PFSK-1 (cell line): Measurements from ENCODE around the gene TMEM220.

ENCODE experiments used
- FOXP2 ChIP-seq: optimal IDR thresholded peaks from 2 replicates; pipeline ENCODE3; 2011; ENCODE audit warnings: borderline replicate concordance, control low read depth, inconsistent platforms; ENCODE audit not compliant: insufficient read depth; ENCODE audit errors: extremely low read length, extremely low read depth
- POLR2AphosphoS5 ChIP-seq: IDR thresholded peaks from 2 replicates; pipeline ENCODE4 v1.6.1; 2012; ENCODE audit warnings: low read depth, mild to moderate bottlenecking, control low read depth, low read length, moderate library complexity
- REST ChIP-seq, 2 experiments: IDR thresholded peaks; 2 replicates each; pipeline versions ENCODE4 v1.6.1 to v1.8.0; 2011 to 2012; ENCODE audit warnings: low read depth in 2 of 2, low read length in 2 of 2, control low read depth in 1 of 2, inconsistent platforms in 1 of 2, mild to moderate bottlenecking in 1 of 2, moderate library complexity in 1 of 2; ENCODE audit not compliant: insufficient read depth in 1 of 2
- SIN3A ChIP-seq: IDR thresholded peaks from 2 replicates; pipeline ENCODE4 v1.6.1; 2012; ENCODE audit warnings: mild to moderate bottlenecking, low read length, moderate library complexity, borderline replicate concordance; ENCODE audit not compliant: insufficient read depth
- TAF1 ChIP-seq: IDR thresholded peaks from 2 replicates; pipeline ENCODE4 v1.6.1; 2012; ENCODE audit warnings: low read length, control low read depth, borderline replicate concordance; ENCODE audit not compliant: insufficient read depth

The TMEM220 gene

GRCh38 chr17:10674704-10675103 lies 55.1 kb downstream of the TMEM220 start:
- no peak for TF ChIP-seq REST (IDR thresholded peaks at IDR 0.05; ENCODE audit: insufficient read depth in 1 of 2, low read depth in 2 of 2, low read length in 2 of 2)
- no peak for TF ChIP-seq FOXP2
- no peak for TF ChIP-seq TAF1
- no peak for TF ChIP-seq SIN3A
- no peak for TF ChIP-seq POLR2AphosphoS5

GRCh38 chr17:10673312-10673711 lies 56.5 kb downstream of the TMEM220 start:
- TF ChIP-seq POLR2AphosphoS5 (no peak), SIN3A (no peak), FOXP2 (no peak), TAF1 (no peak), REST (IDR thresholded peaks at IDR 0.05; ENCODE audit: insufficient read depth in 1 of 2, low read depth in 2 of 2, low read length in 2 of 2) (no peak)

GRCh38 chr17:10668775-10669174 lies 61.0 kb downstream of the TMEM220 start:
- TF ChIP-seq TAF1 (no peak), FOXP2 (no peak), SIN3A (no peak), REST (IDR thresholded peaks at IDR 0.05; ENCODE audit: insufficient read depth in 1 of 2, low read depth in 2 of 2, low read length in 2 of 2) (no peak), POLR2AphosphoS5 (no peak)

- TF ChIP-seq SIN3A (no peak), REST (IDR thresholded peaks at IDR 0.05; ENCODE audit: insufficient read depth in 1 of 2, low read depth in 2 of 2, low read length in 2 of 2) (no peak), TAF1 (no peak), FOXP2 (no peak), POLR2AphosphoS5 (no peak)
Observed at GRCh38 chr17:10666906-10667305, 62.9 kb downstream of the TMEM220 start.

GRCh38 chr17:10664571-10664970 lies 65.3 kb downstream of the TMEM220 start:
- TF ChIP-seq TAF1 (no peak), POLR2AphosphoS5 (no peak), SIN3A (no peak), REST (IDR thresholded peaks at IDR 0.05; ENCODE audit: insufficient read depth in 1 of 2, low read depth in 2 of 2, low read length in 2 of 2) (no peak), FOXP2 (no peak)
